HG03103 (cell line): Measurements from ENCODE around the gene CDCA3.

Experiments
- ATAC-seq: cut with Tn5 transposase; IDR thresholded peaks from one replicate; pipeline ENCODE4 v1.9.1; 2021; ENCODE audit warnings: low read depth; ENCODE audit not compliant: unreplicated experiment

Gene CDCA3

DNA sequence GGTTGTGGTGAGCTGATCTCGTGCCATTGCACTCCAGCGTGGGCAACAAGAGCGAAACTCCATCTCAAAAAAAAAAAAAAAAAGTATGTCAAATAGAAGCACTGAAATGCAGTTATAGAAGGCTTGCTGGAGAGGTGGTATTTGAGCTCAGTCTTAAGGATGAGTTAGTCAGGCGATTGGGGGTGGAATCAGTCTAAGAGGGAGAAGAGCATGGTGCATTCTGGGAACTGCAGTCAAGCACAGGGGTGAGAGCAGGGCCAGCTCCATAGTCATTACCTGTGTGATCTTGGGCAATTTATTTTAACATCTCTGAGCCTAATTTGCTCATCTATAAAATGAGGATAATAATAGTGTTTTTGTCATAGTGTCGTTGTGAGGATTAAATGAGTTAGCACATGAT, 16.2 kb downstream of the CDCA3 start:
- no peak for ATAC-seq

GRCh38 chr12:6834254-6834653, 16.8 kb downstream of the CDCA3 start:
- ATAC-seq: no peak

DNA sequence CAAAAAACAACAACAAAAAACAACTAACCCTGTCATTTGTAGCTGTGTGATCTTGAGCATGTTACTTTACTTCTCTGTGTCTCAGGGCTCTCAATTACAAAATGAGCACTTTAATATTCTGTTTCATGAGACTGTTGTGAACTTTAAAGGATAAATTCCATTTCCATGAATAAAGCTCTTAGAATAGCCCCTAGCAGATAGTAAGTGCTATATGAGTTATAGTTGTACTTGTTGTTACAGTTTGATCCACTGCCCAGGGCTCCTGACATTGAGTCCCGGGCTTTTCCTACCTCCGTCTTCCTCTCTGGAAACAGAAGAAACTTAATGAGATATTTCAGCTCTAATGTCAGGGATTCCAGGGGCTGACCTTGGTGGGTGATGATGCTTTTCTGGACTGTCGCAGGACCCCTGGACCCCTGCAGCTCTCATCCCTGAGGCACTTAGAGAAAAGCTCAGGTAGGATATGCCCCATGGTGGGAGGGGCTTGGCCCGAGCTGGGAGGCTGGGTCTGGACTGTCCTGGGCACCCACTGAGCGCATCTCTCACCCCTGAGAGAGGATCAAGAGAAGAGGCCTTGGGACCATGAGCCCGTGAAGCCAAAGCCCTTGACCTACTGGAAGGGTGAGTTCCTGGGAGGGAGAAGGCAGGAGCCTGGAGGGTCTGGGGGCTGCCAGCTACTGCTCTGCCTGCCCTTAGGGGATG, 17.7 kb downstream of the CDCA3 start:
- ATAC-seq: no peak

- no peak for ATAC-seq
Measured at GRCh38 chr12:6832125-6832524, 19.0 kb downstream of the CDCA3 start.

GRCh38 chr12:6831450-6831995, 19.6 kb downstream of the CDCA3 start:
- no peak for ATAC-seq

DNA sequence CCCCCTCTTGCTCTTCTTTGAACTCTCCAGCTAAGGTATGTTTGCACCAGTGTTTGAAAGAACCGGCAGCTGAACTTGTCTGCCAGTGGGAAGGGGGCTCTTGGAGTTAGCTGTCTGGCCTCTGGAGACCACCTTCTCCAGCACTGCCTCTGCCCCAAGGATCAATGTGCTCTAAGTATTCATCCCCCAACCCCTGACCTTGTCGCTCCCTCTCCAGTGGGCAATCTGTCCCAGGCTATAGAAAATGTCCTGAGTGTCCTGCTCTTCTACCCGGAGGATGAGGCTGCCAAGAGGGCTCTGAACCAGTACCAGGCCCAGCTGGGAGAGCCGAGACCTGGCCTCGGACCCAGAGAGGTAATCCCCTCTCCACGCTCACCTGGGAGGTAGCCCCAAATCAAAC, 20.1 kb downstream of the CDCA3 start:
- no peak for ATAC-seq

DNA sequence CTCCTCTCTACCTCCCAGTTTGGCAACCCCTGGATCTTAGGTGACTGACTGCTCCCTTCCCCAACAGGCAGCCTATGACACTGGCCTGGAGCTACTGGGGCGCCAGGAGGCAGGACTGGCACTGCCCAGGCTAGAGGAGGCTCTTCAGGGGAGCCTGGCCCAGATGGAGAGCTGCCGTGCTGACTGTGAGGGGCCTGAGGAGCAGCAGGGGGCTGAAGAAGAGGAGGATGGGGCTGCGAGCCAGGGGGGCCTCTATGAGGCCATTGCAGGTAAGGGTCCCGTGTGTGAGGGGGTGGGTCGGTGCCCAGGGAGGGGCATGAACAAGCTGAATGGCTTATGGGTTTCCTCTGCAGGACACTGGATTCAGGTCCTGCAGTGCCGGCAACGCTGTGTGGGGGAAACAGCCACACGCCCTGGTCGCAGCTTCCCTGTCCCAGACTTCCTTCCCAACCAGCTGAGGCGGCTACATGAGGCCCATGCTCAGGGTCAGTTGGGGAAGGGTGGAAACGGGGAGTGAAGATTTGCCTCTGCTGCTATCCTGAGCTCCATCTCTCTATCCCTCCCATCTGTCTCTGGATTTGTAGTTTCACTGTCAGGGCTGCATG, 20.7 kb downstream of the CDCA3 start:
- ATAC-seq: no peak

- ATAC-seq: no peak
Measured at GRCh38 chr12:6829536-6830220, 21.4 kb downstream of the CDCA3 start.

- no peak for ATAC-seq
Measured at GRCh38 chr12:6828781-6829535, 22.1 kb downstream of the CDCA3 start.

DNA sequence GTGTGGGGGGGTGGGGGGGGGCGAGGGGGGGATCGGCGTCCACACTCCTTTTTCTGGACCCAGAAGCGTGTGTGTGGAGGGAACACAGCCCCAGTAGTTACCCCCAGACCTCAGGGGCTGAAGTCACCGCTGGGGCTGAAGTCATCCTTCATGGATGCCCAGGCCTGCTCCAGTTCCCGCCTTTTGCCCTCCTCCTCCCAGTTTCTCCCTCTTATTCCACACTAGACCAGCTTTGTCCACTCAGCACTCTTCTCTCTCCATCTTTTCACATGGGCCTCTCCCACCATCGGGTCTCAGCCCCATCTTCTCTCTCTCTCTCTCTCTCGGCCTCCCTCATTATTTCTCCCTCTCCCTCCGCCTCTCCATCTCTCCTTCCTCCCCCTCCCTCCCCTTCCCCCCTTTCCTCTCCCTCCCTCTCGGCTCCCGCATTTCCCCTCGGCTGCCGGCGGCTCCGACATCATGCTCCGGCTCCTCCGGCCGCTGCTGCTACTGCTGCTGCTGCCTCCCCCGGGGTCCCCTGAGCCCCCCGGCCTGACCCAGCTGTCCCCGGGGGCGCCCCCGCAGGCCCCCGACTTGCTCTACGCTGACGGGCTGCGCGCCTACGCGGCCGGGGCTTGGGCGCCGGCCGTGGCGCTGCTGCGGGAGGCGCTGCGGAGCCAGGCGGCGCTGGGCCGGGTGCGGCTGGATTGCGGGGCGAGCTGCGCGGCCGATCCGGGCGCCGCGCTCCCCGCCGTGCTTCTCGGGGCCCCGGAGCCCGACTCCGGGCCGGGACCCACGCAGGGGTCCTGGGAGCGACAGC, 22.9 kb downstream of the CDCA3 start, which contains the start of gene P3H3:
Gene P3H3 (plus strand): TSS at position 426 of the 799 bp plus-strand sequence. CDS start 34 bp downstream, at position 460.
- no peak for ATAC-seq

GRCh38 chr12:6827437-6827911, 23.6 kb downstream of the CDCA3 start:
- no peak for ATAC-seq

GRCh38 chr12:6826734-6827436, 24.2 kb downstream of the CDCA3 start:
- ATAC-seq: no peak

DNA sequence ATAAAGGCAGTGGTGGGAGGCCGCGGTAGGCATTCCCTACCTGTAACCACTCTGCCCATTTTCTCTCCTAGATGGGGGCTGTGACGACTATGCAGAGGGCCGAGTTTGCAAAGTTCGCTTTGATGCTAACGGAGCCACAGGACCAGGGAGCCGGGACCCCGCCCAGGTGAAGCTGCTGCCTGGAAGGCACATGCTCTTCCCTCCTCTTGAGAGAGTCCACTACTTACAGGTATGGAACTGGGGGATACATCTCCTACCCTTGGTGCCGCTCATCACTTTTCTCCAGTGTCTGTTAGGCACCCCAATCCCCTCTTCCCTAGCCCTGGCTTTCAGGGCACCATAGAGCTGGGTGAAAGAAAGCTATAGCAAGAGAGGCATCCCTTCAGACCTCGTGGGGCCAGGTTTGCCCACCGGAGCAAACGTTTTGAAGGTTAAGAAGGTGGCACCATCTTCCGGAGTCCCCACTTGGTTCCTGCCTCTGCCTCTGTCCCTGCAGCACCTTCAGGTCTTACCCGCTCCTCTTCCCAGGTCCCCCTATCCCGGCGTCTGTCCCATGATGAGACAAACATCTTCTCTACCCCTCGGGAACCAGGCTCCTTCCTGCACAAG, 24.9 kb downstream of the CDCA3 start:
- ATAC-seq: no peak

GRCh38 chr12:6825398-6826124, 25.5 kb downstream of the CDCA3 start:
- ATAC-seq: no peak

DNA sequence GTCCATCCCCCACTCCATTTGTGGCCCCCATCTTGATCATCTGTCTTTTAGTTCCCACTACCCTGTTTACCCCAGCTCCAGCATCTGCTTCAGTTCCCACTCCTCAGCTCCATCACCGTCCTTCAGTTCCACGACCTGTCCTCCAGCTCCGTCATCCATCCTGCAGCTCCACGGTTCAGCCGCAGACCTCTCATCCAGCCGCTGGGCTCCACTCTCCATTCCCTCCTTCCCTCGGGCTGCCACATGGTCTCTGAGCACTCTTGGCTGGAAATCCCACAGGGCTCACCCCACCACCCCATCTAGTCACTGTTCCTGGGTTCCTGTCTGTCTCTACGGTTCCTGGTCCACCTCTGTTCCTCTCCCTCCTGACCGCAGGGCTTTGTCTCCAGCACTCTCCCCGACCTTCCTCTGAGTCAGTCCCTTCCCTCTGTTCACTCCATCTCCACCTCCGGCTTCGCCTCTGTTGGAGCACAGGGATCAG, 26.1 kb downstream of the CDCA3 start:
- ATAC-seq: no peak

GRCh38 chr12:6824085-6824775, 26.9 kb downstream of the CDCA3 start:
- no peak for ATAC-seq
